HG03060 (cell line): Measurements from ENCODE around the gene TAPT1.

Experiments used
- ATAC-seq: cut with Tn5 transposase; IDR thresholded peaks from one replicate; pipeline ENCODE4 v1.9.1; 2021; ENCODE audit warnings: low read depth, moderate number of reproducible peaks; ENCODE audit not compliant: unreplicated experiment

Gene TAPT1

GRCh38 chr4:16113741-16114140, 112.5 kb downstream of the TAPT1 start:
- ATAC-seq, result no peak

GRCh38 chr4:16111533-16111932, 114.7 kb downstream of the TAPT1 start:
- no peak for ATAC-seq

- ATAC-seq, result no peak
Measured at GRCh38 chr4:16110661-16111290, 115.5 kb downstream of the TAPT1 start.
